H1 (cell line): ENCODE data around the gene DKKL1. TPM values are rescaled to one million over a fixed set of nuclear protein-coding genes. Genes with fewer than 3 reads are reported as not detected.

Experiments used
- CTCF ChIA-PET: fragments of 300-600 bp; sonication (Branson Sonifier 250); formaldehyde crosslinking; loops from one replicate; lab custom pipeline; 2021; ENCODE audit not compliant: partially characterized antibody; lab: Charles Lee
- POLR2A ChIA-PET: fragments of 300-600 bp; sonication (Branson Sonifier 250); formaldehyde crosslinking; loops from one replicate; lab custom pipeline; 2021; ENCODE audit warnings: inconsistent platforms; ENCODE audit not compliant: partially characterized antibody; lab: Charles Lee
- DNase-seq, 2 experiments: peaks; one replicate each; pipeline versions ENCODE4 v3.0.0 to v3.0.0-alpha.2; 2010 to 2022; ENCODE audit warnings: low spot score in 2 of 2, low read depth in 1 of 2, mixed read lengths in 1 of 2
- FAIRE-seq: peaks from 2 replicates; lab custom pipeline; 2011; peaks lifted over from hg19 to GRCh38; lab: Jason Lieb, UNC
- H2AFZ ChIP-seq: 2 replicates; pipeline ENCODE4 v1.8.1; 2012; ENCODE audit warnings: low read length, inconsistent platforms
- H2AK5ac ChIP-seq: 2 replicates; pipeline ENCODE4 v1.6.1; 2013; ENCODE audit warnings: low read depth, low read length
- H2BK120ac ChIP-seq: replicated peaks from 2 replicates; pipeline ENCODE3; 2013; ENCODE audit warnings: low read depth, low read length, inconsistent platforms
- H2BK12ac ChIP-seq: 2 replicates; pipeline ENCODE4 v1.6.1; 2013; ENCODE audit warnings: low read depth, low read length
- H2BK15ac ChIP-seq: 2 replicates; pipeline ENCODE4 v1.6.1; 2013; ENCODE audit warnings: low read length
- H2BK20ac ChIP-seq: 2 replicates; pipeline ENCODE4 v1.6.1; 2013; ENCODE audit warnings: low read length
- H2BK5ac ChIP-seq: 2 replicates; pipeline ENCODE4 v1.6.1; 2013; ENCODE audit warnings: low read depth, low read length
- H3K14ac ChIP-seq: 2 replicates; pipeline ENCODE4 v1.6.1; 2013; ENCODE audit warnings: inconsistent platforms; ENCODE audit not compliant: insufficient read length
- H3K18ac ChIP-seq: 2 replicates; pipeline ENCODE4 v1.6.1; 2013; ENCODE audit warnings: low read length; ENCODE audit errors: extremely low read depth
- H3K23ac ChIP-seq: 2 replicates; pipeline ENCODE4 v1.6.1; 2013; ENCODE audit warnings: inconsistent platforms; ENCODE audit not compliant: insufficient read length
- H3K23me2 ChIP-seq: 2 replicates; pipeline ENCODE4 v1.6.1; 2013; ENCODE audit warnings: low read depth, low read length
- H3K27ac ChIP-seq: 2 replicates; pipeline ENCODE4 v1.6.1; 2011; ENCODE audit warnings: low read depth, low read length, inconsistent platforms
- H3K27me3 ChIP-seq, 4 experiments: replicated peaks in 1 of 4; 1 replicate in 1 of 4; 2 replicates in 3 of 4; pipeline versions ENCODE4 v1.6.1 to v1.8.1; 2011 to 2013; ENCODE audit warnings: low read length in 3 of 4, mild to moderate bottlenecking in 3 of 4, inconsistent platforms in 2 of 4, mixed read lengths in 2 of 4, moderate library complexity in 1 of 4; ENCODE audit not compliant: control insufficient read depth in 3 of 4, insufficient read depth in 3 of 4; ENCODE audit errors: extremely low read depth in 1 of 4
- H3K36me3 ChIP-seq, 4 experiments: 2 replicates each; pipeline versions ENCODE4 v1.6.1 to v1.8.1; 2011 to 2013; ENCODE audit warnings: mild to moderate bottlenecking in 4 of 4, low read length in 3 of 4, moderate library complexity in 2 of 4, control low read depth in 1 of 4, inconsistent platforms in 1 of 4; ENCODE audit not compliant: insufficient read depth in 4 of 4, control insufficient read depth in 2 of 4
- H3K4ac ChIP-seq: replicated peaks from 2 replicates; pipeline ENCODE3; 2013; ENCODE audit warnings: low read length, low read depth, mixed read lengths, inconsistent platforms; ENCODE audit not compliant: insufficient read length
- H3K4me1 ChIP-seq, 4 experiments: replicated peaks in 1 of 4; 1 replicate in 1 of 4; 2 replicates in 3 of 4; pipeline versions ENCODE4 v1.6.1 to v1.8.1; 2011 to 2013; ENCODE audit warnings: low read length in 3 of 4, inconsistent platforms in 2 of 4, mixed read lengths in 1 of 4; ENCODE audit not compliant: insufficient read depth in 4 of 4, control insufficient read depth in 3 of 4
- H3K4me2 ChIP-seq, 2 experiments: 2 replicates each; pipeline versions ENCODE4 v1.6.1 to v1.8.1; 2011 to 2013; ENCODE audit warnings: low read depth in 2 of 2, low read length in 2 of 2, control low read depth in 1 of 2, inconsistent platforms in 1 of 2, mild to moderate bottlenecking in 1 of 2; ENCODE audit not compliant: insufficient read depth in 1 of 2
- H3K4me3 ChIP-seq, 4 experiments: fragments of 200-600, 300-600 bp in 1 of 4; sonication (generic), shearing (Covaris generic), sonication (Bioruptor Twin) in 1 of 4; 2 replicates each; pipeline versions ENCODE4 v1.5.1 to v1.8.1; 2011 to 2016; ENCODE audit warnings: low read length in 4 of 4, low read depth in 3 of 4, control low read depth in 2 of 4, inconsistent platforms in 2 of 4, mild to moderate bottlenecking in 2 of 4, mixed read lengths in 1 of 4, moderate library complexity in 1 of 4; ENCODE audit not compliant: insufficient read depth in 2 of 4; ENCODE audit errors: extremely low read depth in 1 of 4
- H3K56ac ChIP-seq: replicated peaks from 2 replicates; pipeline ENCODE3; 2013; ENCODE audit warnings: low read depth, mild to moderate bottlenecking, mixed read lengths, low read length, inconsistent platforms; ENCODE audit not compliant: insufficient read length
- H3K79me1 ChIP-seq: 2 replicates; pipeline ENCODE4 v1.6.1; 2013; ENCODE audit warnings: low read depth, low read length, control low read depth
- H3K79me2 ChIP-seq, 2 experiments: 2 replicates each; pipeline versions ENCODE4 v1.6.1 to v1.8.1; 2012 to 2013; ENCODE audit warnings: low read length in 2 of 2, mild to moderate bottlenecking in 2 of 2, inconsistent platforms in 1 of 2; ENCODE audit not compliant: insufficient read depth in 2 of 2, control insufficient read depth in 1 of 2
- H3K9ac ChIP-seq, 4 experiments: replicated peaks in 1 of 4; 1 replicate in 1 of 4; 2 replicates in 3 of 4; pipeline versions ENCODE4 v1.6.1 to v1.8.1; 2011 to 2013; ENCODE audit warnings: low read depth in 3 of 4, low read length in 3 of 4, control low read depth in 2 of 4, mild to moderate bottlenecking in 2 of 4, moderate library complexity in 2 of 4, inconsistent platforms in 1 of 4; ENCODE audit errors: extremely low read depth in 1 of 4
- H3K9me3 ChIP-seq, 2 experiments: 2 replicates each; pipeline versions ENCODE4 v1.6.1 to v1.8.1; 2012 to 2013; ENCODE audit warnings: mild to moderate bottlenecking in 2 of 2, moderate library complexity in 2 of 2, control low read depth in 1 of 2, inconsistent platforms in 1 of 2, low read depth in 1 of 2, low read length in 1 of 2, mixed read lengths in 1 of 2; ENCODE audit not compliant: insufficient read depth in 2 of 2
- H4K20me1 ChIP-seq, 2 experiments: replicated peaks in 1 of 2; 2 replicates each; pipeline versions ENCODE3 to v1.8.1; 2011 to 2013; ENCODE audit warnings: inconsistent platforms in 2 of 2, low read length in 2 of 2, mild to moderate bottlenecking in 1 of 2; ENCODE audit not compliant: insufficient read depth in 2 of 2, control insufficient read depth in 1 of 2
- H4K5ac ChIP-seq: 2 replicates; pipeline ENCODE4 v1.6.1; 2013; ENCODE audit warnings: low read length, low read depth, mixed read lengths, inconsistent platforms; ENCODE audit not compliant: insufficient read length
- H4K8ac ChIP-seq: 2 replicates; pipeline ENCODE4 v1.8.0; 2013; ENCODE audit warnings: mild to moderate bottlenecking, moderate library complexity, low read length, inconsistent platforms; ENCODE audit not compliant: insufficient read depth; ENCODE audit errors: extremely low read depth
- H4K91ac ChIP-seq: replicated peaks from 2 replicates; pipeline ENCODE3; 2013; ENCODE audit warnings: low read length, mixed read lengths, inconsistent platforms; ENCODE audit not compliant: insufficient read length
- BRCA1 ChIP-seq: IDR thresholded peaks from 2 replicates; pipeline ENCODE4 v1.6.1; 2012; ENCODE audit warnings: low read depth, low read length, improper control_type of control experiment
- EP300 ChIP-seq, 2 experiments: IDR thresholded peaks; 1 replicate in 1 of 2; 2 replicates in 1 of 2; pipeline ENCODE4 v1.6.1; 2011 to 2012; ENCODE audit warnings: low read depth in 2 of 2, low read length in 2 of 2, mild to moderate bottlenecking in 2 of 2, borderline replicate concordance in 1 of 2, inconsistent platforms in 1 of 2, moderate library complexity in 1 of 2
- GTF2F1 ChIP-seq: IDR thresholded peaks from 2 replicates; pipeline ENCODE4 v1.6.1; 2012; ENCODE audit warnings: low read depth, low read length, improper control_type of control experiment, borderline replicate concordance
- NRF1 ChIP-seq: IDR thresholded peaks from 2 replicates; pipeline ENCODE4 v1.6.1; 2011; ENCODE audit warnings: mild to moderate bottlenecking, low read depth, low read length, improper control_type of control experiment
- RBBP5 ChIP-seq: IDR thresholded peaks from 2 replicates; pipeline ENCODE4 v1.7.1; 2012; ENCODE audit warnings: low read depth, mild to moderate bottlenecking, inconsistent platforms, low read length, moderate library complexity, borderline replicate concordance
- SIN3A ChIP-seq, 2 experiments: IDR thresholded peaks in 1 of 2; conservative IDR thresholded peaks in 1 of 2; 2 replicates each; pipeline ENCODE4 v1.6.1; 2011 to 2012; ENCODE audit warnings: low read length in 2 of 2, improper control_type of control experiment in 1 of 2, low read depth in 1 of 2, mild to moderate bottlenecking in 1 of 2
- SP4 ChIP-seq: IDR thresholded peaks from 2 replicates; pipeline ENCODE4 v1.6.1; 2012; ENCODE audit warnings: low read length, inconsistent platforms
- SUZ12 ChIP-seq: fragments of 200-600 bp; sonication (generic); IDR thresholded peaks from 2 replicates; pipeline ENCODE4 v1.6.1; 2012; ENCODE audit warnings: mild to moderate bottlenecking, inconsistent platforms, low read length, moderate library complexity, mixed read lengths
- TAF1 ChIP-seq: IDR thresholded peaks from 2 replicates; pipeline ENCODE4 v1.6.1; 2011; ENCODE audit warnings: mild to moderate bottlenecking, low read depth, low read length
- TCF12 ChIP-seq: IDR thresholded peaks from 2 replicates; pipeline ENCODE4 v1.6.1; 2011; ENCODE audit warnings: low read depth, mild to moderate bottlenecking, low read length
- WGBS, 2 experiments: shearing (Covaris generic) in 1 of 2; methylation state at CpG; one replicate each; pipeline versions ENCODE4 v1.1.6 to v1.1.7; 2013 to 2015; ENCODE audit warnings: low lambda C conversion rate in 2 of 2, mixed read lengths in 2 of 2, inconsistent platforms in 1 of 2, low coverage in 1 of 2, missing lambda C conversion rate in 1 of 2; ENCODE audit not compliant: insufficient replicate concordance in 2 of 2, insufficient coverage in 1 of 2, insufficient read length in 1 of 2; ENCODE audit errors: extremely low coverage in 1 of 2, missing lambda C conversion rate in 1 of 2; 5-methylcytosine and 5-hydroxymethylcytosine counted together
- polyA plus RNA-seq, 7 experiments: library from polyadenylated mRNA; depleted of rRNA in 3 of 7; stranded (reverse) in 5 of 7; unstranded in 2 of 7; fragments of >200 nt in 5 of 7; fragments of 200-250 nt in 2 of 7; gene quantifications; 1 replicate in 5 of 7; 2 replicates in 1 of 7; 4 replicates in 1 of 7; pipeline versions ENCODE4 v1.2.1 to v1.2.3, GENCODE V29; 2011 to 2013; ENCODE audit warnings: missing spikeins in 2 of 7, mixed read lengths in 2 of 7
- total RNA-seq: library from RNA; stranded (reverse); fragmentation: NEBNext Ultra II Directional; extraction: Animal tissue kit (Norgen Biotek cat#: 25700); gene quantifications from 2 replicates; pipeline ENCODE4 v1.2.1, GENCODE V29; 2021
- TF ChIP-seq, protein P1 (sequence below): IDR thresholded peaks from 2 replicates; pipeline ENCODE4 v1.6.1; 2012; ENCODE audit warnings: inconsistent platforms

The DKKL1 gene
- total and polyA plus RNA-seq, 2 of the 8 experiments (the other 6 are each of a cell fraction or from before 2014, with no cell fraction given), result 2.6 to 6.8 TPM

DNA sequence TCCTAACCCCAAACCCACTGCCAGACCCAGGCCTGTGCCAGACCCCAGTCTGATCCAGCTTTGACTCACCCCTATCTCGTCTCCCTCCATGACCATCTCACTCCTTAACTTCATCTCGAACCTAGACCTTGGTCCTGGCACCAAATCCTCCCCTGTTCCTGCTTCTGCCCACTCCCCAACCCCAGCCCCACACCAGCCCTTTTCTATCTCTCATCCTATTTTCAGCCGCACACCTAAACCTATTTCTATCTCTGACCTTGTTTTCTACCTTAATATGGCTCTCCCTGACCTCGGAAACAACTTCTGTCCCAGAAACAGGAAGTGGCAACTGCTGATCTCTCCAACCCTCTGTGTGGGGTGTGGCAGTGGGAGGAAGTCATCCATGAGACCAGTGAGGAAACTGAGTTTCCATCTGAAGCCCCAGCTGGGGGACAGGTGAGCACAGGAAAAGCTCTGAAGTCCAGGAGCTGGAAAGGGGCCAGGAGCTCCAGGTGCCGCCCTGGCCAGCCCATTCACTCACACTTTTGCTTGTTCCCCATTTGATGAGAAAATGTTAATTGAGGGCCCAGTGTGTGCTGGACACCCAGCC lies 45.9 kb downstream of the DKKL1 start:
- Histone ChIP-seq H3K14ac (no peak overlapping the region), H2AFZ (no peak overlapping the region), H2BK15ac (no peak overlapping the region), H3K4me1 (peaks cover 0 to 5% (median 0%) of the 10 kb centered on the region in 4 experiments; a peak in 1 of 7 replicates), H3K27ac (no peak overlapping the region), H3K56ac (no peak overlapping the region), H3K79me1 (no peaks in the 10 kb centered on the region), H2BK120ac (no peak overlapping the region), H3K9ac (no peak overlapping the region), H3K18ac (no peak overlapping the region), H2BK5ac (no peak overlapping the region), H3K23ac (no peak overlapping the region), H3K79me2 (no peaks in the 10 kb centered on the region), H3K36me3 (no peaks in the 10 kb centered on the region), H3K4me3 (no peak overlapping the region), H4K91ac (peak overlapping the region; percentile 39), H3K4ac (no peak overlapping the region), H2BK20ac (0 out of 2 replicates have a peak overlapping the region, but pooled peaks have one; percentile 48), H4K20me1 (no peaks in the 10 kb centered on the region), H4K8ac (no peak overlapping the region; the same call in 1 of the 2 replicates), H3K23me2 (no peaks in the 10 kb centered on the region), H4K5ac (no peak overlapping the region), H2BK12ac (0 out of 2 replicates have a peak overlapping the region, but pooled peaks have one; percentile 68), H3K27me3 (no peaks in the 10 kb centered on the region), H3K9me3 (no peaks in the 10 kb centered on the region), H2AK5ac (no peak overlapping the region), H3K4me2 (no peak overlapping the region)
- WGBS, 2 experiments, result 97% methylated on average over 5 of the region's 5 CpGs; no CpG with 5 or more reads in 1 of the 2 experiments
- POLR2A ChIA-PET, result interaction anchor here (0.8 to 3.3 kb wide), 4 partner anchors 17 to 70 kb away, joined by 3 to 13 read pairs (median 4); partner anchors contain the start of gene GFY
- DNase-seq (no peak), FAIRE-seq (no peak)
- CTCF ChIA-PET, result interaction anchor here (0.6 to 14.7 kb wide), 6 partner anchors 8 to 302 kb away, joined by 3 to 291 read pairs (median 4); no protein-coding TSS in a partner anchor
- TF ChIP-seq RBBP5, result no peak
- no peak for TF ChIP-seq TAF1
- no peak for TF ChIP-seq SP4
- TF ChIP-seq NRF1, result no peak
- no peak for TF ChIP-seq SUZ12
- TF ChIP-seq EP300 (IDR thresholded peaks at IDR 0.05; ENCODE audit: borderline replicate concordance in 1 of 2, low read depth in 2 of 2, low read length in 2 of 2), result no peak
- TF ChIP-seq SIN3A (conservative IDR thresholded peaks at IDR 0.05 in 1 of 2, IDR thresholded peaks at IDR 0.05 in 1 of 2; ENCODE audit: low read depth in 1 of 2, low read length in 2 of 2), result no peak
- TF ChIP-seq GTF2F1, result no peak
- no peak for TF ChIP-seq TCF12
- no peak for TF ChIP-seq BRCA1
- TF ChIP-seq, protein P1, sequence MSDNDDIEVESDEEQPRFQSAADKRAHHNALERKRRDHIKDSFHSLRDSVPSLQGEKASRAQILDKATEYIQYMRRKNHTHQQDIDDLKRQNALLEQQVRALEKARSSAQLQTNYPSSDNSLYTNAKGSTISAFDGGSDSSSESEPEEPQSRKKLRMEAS, result no peak
